Ascending aorta (tissue), 2 donors: Measurements from ENCODE around the gene EXOC4. TPM values are rescaled to one million over a fixed set of nuclear protein-coding genes. Genes with fewer than 3 reads are reported as not detected.

ENCODE experiments used
- DNase-seq, 2 donors: peaks; one replicate each; pipeline ENCODE4 v3.0.0-alpha.2; 2019; ENCODE audit warnings: low spot score in 2 of 2
- H3K27ac ChIP-seq, 2 donors: fragments of 200-600 bp; sonication (generic); one replicate each; pipeline ENCODE4 v1.5.1; 2016 to 2017; ENCODE audit warnings: mild to moderate bottlenecking in 1 of 2
- H3K27me3 ChIP-seq: fragments of 200-600 bp; sonication (generic); one replicate; pipeline ENCODE4 v1.5.1; 2017
- H3K36me3 ChIP-seq, 2 donors: fragments of 200-600 bp; sonication (generic); one replicate each; pipeline ENCODE4 v1.5.1; 2016
- H3K4me1 ChIP-seq, 2 donors: fragments of 200-600 bp; sonication (generic); one replicate each; pipeline ENCODE4 v1.5.1; 2016 to 2017; ENCODE audit warnings: mild to moderate bottlenecking in 1 of 2
- H3K4me3 ChIP-seq, 2 donors: fragments of 200-600 bp; sonication (generic); one replicate each; pipeline ENCODE4 v1.5.1; 2016 to 2017; ENCODE audit warnings: mild to moderate bottlenecking in 1 of 2
- H3K9me3 ChIP-seq, 2 donors: fragments of 200-600 bp; sonication (generic); one replicate each; pipeline ENCODE4 v1.5.1; 2016
- intact Hi-C: fragments of 100-400 bp; cut with DNase I; formaldehyde crosslinking; loops from one replicate; pipeline ENCODE4 v1.15.1; 2023
- total RNA-seq: library from RNA; depleted of rRNA; stranded (reverse); fragments of >200 nt; gene quantifications from one replicate; pipeline ENCODE4 v1.1.0, GENCODE V29; 2016
- TF ChIP-seq, protein P1 (sequence below), 3 experiments: fragments of 200-600 bp in 2 of 3; fragments of 450-650 bp in 1 of 3; sonication (generic) in 2 of 3; IDR thresholded peaks; one replicate each; pipeline ENCODE4 v1.5.1; 2016 to 2019; ENCODE audit warnings: antibody characterized with exemption in 3 of 3, mild to moderate bottlenecking in 1 of 3, moderate library complexity in 1 of 3

Gene EXOC4
- total RNA-seq, 1 donor from 2014 or later = 27.1 TPM

DNA sequence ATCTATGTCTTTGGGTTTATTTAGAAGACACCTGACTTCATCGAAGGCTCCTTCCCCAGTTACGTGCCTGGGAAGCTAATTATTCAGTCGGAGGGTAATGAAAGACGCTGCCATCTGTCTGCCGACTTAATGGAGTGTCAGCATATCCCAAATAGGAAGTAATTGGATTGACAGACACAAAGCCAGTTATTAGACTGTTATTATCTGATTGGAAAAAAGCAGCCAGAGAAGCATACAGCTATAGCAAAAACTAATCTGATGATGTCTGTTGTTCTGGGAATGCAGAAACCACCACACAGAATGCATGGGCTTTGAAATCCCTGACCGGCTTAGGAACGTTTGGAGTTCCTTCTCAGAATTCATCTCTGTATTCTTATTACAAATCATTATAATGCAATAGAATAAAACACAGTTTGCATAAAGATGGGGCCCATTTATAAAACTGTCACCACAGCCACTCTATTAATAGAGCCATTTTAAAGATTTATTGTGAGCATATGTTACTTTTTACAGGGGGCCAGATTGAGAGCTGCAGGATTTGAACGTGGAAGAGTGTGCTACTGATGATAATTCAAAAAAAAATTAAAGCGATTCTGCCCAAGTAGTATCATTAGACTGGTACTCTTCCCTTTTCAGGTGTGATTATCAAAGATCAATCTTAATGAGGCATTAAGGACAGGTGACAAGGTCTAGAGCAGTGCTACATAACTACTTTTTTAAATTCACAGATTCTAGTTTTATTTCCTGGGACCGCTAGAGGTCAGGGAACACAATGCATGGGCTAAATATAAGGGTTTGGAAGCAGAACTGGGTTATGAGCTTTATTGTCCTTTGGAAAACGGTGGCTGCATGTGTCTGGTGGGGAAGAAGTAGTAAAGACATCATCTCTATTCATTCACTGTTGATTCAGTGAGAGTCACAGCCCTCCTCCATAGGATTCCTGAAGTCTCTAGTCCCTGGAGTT, 544.2 kb downstream of the EXOC4 start:
- intact Hi-C loops = no loop called here
- TF ChIP-seq, protein P1, sequence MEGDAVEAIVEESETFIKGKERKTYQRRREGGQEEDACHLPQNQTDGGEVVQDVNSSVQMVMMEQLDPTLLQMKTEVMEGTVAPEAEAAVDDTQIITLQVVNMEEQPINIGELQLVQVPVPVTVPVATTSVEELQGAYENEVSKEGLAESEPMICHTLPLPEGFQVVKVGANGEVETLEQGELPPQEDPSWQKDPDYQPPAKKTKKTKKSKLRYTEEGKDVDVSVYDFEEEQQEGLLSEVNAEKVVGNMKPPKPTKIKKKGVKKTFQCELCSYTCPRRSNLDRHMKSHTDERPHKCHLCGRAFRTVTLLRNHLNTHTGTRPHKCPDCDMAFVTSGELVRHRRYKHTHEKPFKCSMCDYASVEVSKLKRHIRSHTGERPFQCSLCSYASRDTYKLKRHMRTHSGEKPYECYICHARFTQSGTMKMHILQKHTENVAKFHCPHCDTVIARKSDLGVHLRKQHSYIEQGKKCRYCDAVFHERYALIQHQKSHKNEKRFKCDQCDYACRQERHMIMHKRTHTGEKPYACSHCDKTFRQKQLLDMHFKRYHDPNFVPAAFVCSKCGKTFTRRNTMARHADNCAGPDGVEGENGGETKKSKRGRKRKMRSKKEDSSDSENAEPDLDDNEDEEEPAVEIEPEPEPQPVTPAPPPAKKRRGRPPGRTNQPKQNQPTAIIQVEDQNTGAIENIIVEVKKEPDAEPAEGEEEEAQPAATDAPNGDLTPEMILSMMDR (IDR thresholded peaks at IDR 0.05) = no peak
- Histone ChIP-seq H3K36me3 (no peaks in the 10 kb centered on the region), H3K4me1 (no peaks in the 10 kb centered on the region), H3K27me3 (no peaks in the 10 kb centered on the region), H3K4me3 (no peak overlapping the region), H3K9me3 (no peaks in the 10 kb centered on the region), H3K27ac (no peak overlapping the region)
- no peak for DNase-seq

DNA sequence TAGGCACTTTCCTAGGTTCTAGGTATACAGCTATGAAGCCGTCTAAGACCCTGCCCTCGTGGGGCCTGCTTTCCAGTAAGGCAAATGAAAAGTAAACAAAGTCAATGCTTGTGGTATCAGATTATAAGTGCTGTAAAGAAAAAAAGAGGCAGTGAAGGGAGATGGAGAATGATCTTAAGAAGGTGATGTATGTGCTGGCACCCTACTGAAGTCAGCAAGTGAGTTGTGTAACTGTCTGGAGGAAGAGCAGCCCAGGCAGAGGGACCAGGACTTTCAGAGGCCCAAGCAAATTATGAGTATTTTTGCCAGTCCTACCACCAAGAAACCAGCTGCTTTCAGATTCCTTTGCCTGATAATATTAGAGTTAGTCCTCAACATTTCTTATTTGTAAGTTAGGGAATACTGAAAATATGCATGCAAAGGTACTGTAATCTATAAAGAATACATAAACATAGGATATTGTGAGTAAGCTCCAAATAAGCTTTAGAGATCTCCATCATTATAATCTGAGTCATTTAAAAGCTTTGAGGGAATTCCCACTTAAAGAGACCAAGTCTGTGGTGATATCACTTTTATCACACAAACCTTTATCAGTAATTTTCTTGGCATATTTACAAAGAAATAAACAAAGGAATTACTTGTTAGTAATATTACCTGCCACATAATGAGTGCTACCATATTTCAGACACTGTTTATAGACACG, 545.1 kb downstream of the EXOC4 start:
- Histone ChIP-seq H3K9me3 (no peaks in the 10 kb centered on the region), H3K27me3 (no peaks in the 10 kb centered on the region), H3K4me3 (no peak overlapping the region), H3K36me3 (no peaks in the 10 kb centered on the region), H3K27ac (no peak overlapping the region), H3K4me1 (no peaks in the 10 kb centered on the region)
- TF ChIP-seq, protein P1 (IDR thresholded peaks at IDR 0.05) = no peak
- no peak for DNase-seq
- intact Hi-C loops = no loop called here

DNA sequence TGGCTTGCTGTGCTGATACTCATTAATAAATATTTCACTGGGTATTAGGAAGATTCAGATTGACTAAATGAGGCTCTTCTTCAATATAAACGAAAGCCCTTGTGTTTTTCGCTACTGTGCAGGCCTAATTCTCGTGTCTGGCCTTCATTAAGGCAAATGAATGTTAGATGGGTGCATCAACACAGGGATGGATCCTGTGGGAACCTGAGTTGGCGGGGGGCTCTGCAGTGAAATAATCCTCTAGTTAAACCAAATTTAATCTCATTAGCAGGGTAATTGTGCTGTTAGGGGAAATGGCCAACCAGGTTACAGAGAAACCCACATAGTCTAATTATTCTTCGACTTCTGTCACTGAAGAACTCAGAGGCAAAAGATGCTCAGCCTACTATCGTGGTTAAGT, 548.5 kb downstream of the EXOC4 start:
- Histone ChIP-seq H3K4me3 (no peak overlapping the region), H3K36me3 (no peaks in the 10 kb centered on the region), H3K27me3 (no peaks in the 10 kb centered on the region), H3K27ac (no peak overlapping the region), H3K4me1 (no peaks in the 10 kb centered on the region), H3K9me3 (no peaks in the 10 kb centered on the region)
- DNase-seq = no peak
- TF ChIP-seq, protein P1 (IDR thresholded peaks at IDR 0.05) = no peak
- intact Hi-C loops = no loop called here

DNA sequence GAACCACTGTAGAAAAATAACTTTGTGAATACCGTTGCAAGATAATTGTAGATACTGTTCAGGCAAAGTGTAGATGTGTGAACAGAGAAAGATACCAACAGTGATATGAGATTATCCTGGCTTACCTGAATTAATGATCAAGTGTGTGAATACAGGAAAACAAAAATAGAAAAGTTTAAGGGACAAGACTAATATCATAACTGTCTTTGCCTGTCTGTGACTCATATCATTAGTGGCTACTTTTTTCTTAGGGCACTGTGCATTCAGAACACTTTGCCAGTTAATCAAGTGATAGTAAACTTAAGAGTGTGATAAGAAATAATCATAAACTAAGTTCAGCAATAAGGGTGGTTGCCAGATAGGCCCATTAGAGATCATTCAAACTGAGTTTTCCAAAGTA, 551.2 kb downstream of the EXOC4 start:
- no peak overlapping the region for H3K4me3 ChIP-seq
- H3K27me3 ChIP-seq = no peaks in the 10 kb centered on the region
- no peak overlapping the region for H3K27ac ChIP-seq
- H3K4me1 ChIP-seq = no peaks in the 10 kb centered on the region
- no peak for DNase-seq
- no peaks in the 10 kb centered on the region for H3K9me3 ChIP-seq
- no peaks in the 10 kb centered on the region for H3K36me3 ChIP-seq
- intact Hi-C loops = no loop called here
- TF ChIP-seq, protein P1 (IDR thresholded peaks at IDR 0.05) = no peak

DNA sequence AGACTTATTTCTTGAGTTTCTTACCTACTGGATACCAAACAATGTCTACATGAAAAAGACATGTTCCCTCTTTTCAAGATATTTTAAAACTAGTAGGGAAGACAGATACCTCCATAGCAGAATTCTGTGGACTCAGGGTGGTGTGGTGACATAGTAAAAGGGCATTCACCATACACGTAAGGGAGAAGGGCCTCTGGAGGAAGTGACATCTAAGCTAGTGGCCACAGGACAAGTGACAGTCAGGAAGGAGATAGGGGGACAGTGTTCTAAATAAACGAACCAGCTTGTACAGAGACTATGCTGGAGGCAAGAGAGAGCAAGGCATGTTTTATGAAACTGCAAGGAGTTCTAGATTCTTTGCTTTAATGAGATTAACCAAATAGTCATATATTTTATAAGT, 552.5 kb downstream of the EXOC4 start:
- Histone ChIP-seq H3K4me3 (no peak overlapping the region), H3K27ac (no peak overlapping the region), H3K4me1 (no peaks in the 10 kb centered on the region), H3K9me3 (no peaks in the 10 kb centered on the region), H3K36me3 (no peaks in the 10 kb centered on the region), H3K27me3 (no peaks in the 10 kb centered on the region)
- TF ChIP-seq, protein P1 (IDR thresholded peaks at IDR 0.05) = no peak
- DNase-seq = no peak
- intact Hi-C loops = no loop called here
